UCSD-AML1 (cell line): ENCODE data around the gene TRPV6.

Experiments
- DNase-seq: peaks from one replicate; lab custom pipeline; 2025; ENCODE audit not compliant: unreplicated experiment; lab: John Stamatoyannopoulos, UW

The TRPV6 gene

DNA sequence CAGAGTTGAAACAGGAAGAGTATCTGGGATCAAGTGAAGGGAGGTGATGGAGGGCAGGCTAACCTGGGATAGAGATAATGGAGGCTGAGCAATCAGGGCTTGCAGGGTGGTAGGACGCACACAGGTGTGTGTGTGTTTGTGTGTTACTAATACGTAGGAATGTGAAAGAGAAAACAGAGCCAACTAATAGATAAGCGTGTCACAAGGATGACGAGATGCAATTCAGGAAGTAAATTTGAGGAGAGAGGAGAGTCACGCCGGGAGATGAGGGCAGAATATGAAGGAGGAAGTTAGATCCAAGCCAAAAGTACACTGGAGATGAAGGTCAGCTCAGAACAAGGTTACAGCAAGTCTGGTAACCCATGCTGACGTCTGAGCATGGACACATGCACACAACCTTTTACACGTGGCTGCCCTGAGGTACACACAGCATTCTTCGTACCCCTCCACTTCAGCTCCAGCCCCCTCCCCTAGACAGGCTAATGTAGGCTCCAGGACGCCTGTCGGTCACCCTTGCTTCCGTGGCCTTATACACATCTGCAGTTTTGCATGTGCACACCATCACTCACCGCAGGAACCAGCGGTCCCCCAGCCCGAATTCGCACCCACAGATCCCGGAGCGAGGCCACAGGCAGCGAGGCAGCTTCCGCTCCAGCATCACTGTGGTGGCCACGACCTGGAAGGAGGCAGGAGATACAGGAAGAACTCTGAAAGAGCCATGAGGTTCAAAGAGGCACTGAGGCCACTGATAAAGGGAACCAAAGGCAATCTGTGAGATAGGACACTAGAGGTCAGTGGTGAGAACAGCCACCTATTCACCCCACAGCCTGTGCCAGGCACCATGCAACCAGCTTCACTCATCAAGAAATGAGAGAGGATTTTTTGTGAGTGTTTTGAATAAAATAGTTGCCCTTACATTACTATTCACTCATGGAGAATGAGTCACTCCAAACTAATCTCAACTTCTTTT, 23.7 kb upstream of the TRPV6 start:
- no peak for DNase-seq

DNA sequence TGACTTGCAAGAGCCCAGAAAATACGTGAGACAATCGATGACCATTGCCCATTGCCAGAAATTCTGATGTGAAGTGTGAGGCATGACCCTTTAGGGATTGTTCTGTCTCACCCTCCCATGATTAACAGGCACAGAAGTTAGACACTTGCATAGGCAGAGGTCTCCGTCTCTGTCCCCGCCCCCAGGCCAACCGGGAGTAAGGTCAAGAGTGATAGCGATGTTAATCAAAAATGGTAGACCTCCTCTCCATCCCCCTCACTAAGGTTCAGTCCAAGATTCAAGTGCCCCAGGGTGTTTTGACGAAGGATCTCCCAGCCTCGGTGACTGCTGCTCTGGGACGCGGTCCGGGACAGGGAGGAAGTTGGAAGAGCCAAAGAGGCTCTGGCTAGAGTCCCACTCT, 22.7 kb upstream of the TRPV6 start:
- DNase-seq = no peak

DNA sequence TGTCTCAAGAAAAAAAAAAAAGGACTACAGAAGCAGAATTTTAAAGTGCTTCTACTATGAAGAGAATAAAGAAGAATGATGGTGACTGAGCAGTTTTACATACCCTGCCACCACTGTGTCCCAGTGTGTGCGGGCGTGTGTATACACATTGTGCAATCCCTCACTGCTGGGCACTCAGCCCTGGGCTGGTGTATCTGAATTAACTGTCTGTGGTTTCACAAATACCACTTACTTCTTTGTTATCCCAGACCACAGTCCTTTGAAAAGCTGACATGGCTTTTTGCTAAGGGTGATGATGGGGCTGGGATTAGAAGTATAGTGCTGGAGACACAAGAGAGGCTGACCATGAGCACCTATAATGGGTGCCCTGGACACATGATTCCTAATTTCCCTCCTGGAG, 21.1 kb upstream of the TRPV6 start:
- DNase-seq = no peak

DNA sequence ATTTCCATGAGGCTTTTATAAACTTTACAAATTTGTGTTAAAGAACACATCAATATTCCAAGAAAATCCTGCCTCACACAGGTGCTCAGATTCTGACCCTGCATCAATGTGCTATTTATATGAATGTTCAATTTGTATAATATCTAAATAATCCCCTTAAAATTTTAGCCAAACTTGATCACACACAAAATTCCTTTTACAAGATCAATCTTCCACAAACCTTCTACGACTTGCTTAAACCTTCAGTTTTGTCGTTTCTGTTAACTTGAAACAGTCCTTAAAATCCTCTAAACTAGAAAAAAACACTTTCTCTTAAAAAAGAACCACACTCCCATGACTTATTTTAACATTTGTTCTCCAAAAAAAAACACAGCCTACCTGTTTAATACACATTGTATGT, 20.2 kb upstream of the TRPV6 start:
- DNase-seq = no peak

DNA sequence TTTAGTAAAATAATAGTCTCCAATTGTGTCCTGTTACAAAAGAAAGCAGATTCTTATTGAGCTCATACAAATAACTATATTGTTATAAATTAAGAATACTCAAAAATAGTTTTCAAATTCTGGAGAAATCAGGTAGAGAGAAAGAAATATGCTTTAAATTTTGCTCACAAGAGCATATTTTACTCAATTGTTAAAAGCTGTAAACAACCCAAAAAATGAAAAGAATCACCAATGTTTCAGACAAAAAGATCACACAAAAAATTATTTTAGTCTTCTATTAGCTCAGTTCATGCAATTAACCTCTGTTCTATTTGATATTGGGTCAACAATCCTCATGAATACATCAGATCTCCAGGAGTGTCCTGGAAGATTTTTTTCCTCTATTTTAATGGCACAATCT, 18.6 kb upstream of the TRPV6 start:
- no peak for DNase-seq

DNA sequence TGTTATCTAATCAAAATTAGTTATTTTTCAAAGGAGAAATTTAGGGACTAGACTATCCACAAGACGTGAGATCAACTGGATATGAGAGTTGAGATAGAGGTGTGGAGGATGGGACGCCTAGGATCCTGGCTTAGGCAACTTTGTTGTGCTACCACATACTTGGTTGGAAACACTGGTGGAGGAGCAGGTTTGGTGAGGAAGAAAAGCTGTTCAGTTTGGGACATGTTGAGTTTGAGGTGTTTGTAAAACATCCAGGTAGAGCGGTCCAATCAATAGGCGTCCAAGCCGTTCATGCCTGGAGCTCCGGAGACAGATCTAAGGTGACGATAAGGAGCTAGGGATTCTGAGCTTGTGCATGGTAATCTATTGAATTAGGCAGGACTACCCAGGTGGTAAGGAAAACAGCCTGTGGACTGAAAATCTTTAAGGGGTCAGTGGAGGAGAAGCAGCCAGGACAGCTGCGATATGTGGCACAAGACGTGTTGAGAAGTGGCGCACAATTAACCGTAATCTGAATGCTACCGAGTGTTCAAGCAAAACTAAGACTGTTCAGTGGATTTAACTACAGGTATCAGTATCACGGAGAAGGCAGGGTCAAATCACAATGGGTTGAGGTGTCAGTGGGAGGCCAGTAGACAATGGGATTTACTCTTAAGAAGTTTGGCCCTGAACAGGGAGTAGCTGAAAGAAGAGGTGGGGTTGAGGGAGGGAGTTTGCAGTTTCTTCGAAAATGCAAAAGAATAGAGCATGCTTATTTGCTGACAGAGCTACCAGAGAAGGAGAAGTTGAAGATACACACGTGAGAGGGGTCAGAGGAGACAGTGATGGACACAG, 16.1 kb upstream of the TRPV6 start:
- no peak for DNase-seq

DNA sequence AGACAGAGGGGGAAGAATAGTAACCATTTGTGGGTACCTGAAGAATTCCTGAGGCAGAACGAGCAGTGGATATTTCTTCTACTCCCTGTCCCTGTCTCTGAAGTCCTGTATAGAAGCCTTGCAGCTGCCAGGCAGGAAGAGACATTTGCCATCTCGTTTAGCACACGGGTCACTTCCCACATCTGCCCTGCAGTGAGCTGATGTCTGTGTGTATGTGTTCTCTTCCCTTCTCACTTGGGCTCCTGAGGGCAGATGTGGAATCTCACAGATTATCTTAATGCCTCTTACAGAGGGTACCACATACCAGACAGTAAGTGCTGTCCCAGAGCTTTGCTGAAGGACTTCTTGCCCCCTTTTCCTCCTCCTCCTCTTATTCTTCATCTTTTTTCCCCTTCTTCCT, 14.1 kb upstream of the TRPV6 start:
- no peak for DNase-seq

DNA sequence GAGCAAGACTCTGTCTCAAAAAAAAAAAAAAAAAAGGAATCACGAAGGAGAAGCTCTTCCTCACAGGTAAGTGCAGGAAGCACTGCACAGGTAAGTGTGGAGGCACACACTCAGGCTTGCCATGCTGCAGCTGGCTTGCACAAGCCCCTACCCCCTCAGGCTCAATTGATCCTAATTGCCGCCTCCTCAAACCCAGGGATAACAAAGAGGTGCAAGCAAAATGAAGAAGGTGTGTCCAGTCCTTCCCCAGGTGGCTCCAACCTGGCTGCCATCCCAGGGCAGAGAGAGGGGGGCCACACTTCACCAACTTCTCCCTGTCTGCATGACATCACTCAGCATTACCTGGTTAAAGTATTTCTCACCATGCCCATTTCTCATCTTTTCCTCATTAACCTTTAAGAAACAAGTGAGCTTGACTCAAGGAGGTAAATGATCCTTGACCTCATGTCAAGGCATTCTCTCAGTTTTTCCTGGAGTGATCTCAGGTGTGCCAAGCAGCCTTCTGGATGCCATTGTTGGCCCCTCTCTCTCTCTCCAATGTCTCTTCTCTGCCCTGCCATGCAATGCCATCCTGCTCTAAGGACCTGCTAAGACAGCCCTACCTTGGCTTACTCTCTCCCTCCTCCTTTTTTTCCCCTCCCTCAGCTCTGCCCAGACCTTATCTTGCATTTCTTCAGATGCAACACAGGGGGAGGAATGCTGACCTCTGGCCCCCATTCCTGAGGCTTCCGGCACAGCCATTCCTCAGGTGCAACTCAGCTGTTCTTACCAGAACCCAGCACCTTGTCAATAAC, 13.0 kb upstream of the TRPV6 start:
- no peak for DNase-seq

DNA sequence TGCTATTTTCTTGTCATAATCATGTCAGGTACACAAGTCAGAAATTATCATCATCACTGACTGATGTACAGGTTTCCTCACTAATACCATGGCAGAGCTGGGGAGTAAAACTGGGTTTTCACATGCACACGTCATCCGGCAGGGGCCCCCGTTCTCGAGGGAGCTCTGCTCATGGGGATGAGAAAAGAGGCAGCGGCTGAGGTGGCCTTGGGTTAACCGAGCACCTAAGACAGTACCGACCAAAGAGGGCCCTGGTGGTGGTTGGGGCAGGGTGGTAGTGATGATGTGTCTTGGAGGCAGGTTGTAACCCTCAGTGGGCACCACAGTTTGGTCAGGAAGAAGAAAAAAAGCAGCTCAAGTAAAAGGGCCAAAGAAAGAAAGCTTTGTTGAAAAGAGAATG, 12.1 kb upstream of the TRPV6 start:
- DNase-seq = no peak

DNA sequence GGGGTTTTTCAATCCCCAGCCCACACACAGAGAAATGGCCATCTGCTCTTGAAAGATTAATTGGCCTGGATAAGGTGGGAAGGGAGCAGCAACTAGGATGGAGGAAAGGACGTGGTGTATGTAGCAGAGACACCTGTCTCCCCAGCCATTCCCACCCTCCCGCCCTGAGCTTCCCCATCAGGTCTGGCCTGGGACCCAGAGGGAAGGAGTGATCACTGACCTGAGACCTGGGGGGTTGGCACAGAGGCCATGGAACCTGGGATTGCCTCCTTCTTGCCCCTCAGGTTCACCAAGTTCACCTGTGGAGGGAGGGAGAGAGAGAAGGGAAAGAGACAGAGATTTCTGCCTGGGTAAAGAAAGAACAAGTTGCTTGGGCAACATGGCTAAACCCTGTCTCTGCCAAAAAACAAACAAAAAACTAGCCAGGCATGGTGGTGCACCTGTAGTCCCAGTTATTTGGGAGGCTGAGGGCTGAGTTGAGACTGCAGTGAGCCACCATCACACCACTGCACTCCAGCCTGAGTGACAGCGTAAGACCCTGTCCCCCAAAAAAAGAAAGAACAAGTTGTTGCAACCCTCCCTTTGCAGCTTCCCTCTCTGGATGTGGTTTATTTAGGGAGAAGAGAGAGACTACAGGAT, 11.3 kb upstream of the TRPV6 start:
- DNase-seq = no peak

DNA sequence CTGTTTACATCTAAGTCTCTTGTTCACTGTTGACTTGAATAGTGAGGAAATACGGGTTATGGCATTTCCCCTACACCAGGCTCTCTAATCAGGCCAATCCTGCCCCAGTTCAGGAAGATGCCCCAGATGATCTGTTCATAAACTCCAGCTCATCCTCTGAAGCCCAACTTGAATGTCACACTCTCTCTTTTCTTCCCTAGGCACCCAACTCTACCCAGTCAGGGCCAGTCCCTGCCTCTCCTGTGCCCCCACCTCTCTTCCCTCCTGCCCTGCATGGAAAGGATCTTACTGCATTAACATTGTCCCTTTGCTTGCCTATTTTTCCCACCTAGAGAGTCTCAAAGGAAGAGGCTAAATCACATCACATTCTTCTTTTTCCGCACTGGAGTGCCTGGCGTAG, 10.6 kb upstream of the TRPV6 start:
- no peak for DNase-seq

DNA sequence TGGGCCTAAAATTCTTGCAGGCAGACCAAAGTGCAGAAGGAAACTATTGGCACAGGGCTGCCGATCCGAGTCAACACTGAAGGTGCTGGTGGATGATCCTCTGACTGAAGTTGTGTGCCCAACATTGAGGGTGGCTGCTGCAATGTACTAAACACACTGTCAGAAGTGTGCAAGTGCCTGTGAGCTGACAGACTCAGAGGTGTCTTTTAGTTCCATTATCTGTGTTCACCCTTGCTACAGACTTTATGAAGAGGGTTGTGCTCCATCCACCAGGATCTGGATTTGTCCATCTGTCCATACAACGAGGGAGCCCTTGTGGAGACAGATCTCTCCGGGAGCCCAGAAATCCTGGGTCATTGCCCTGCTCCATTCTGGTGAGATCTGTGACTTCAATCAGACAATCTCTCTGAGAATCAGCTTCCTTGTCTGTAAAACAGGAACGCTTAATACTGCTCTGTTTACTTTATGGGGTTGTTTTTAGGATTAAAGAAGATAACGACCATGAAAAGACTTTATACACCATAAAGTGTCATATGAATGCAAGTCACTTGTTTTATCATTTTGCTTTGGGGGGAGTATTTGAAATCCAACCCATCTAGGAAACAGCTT, 9.5 kb upstream of the TRPV6 start:
- no peak for DNase-seq

DNA sequence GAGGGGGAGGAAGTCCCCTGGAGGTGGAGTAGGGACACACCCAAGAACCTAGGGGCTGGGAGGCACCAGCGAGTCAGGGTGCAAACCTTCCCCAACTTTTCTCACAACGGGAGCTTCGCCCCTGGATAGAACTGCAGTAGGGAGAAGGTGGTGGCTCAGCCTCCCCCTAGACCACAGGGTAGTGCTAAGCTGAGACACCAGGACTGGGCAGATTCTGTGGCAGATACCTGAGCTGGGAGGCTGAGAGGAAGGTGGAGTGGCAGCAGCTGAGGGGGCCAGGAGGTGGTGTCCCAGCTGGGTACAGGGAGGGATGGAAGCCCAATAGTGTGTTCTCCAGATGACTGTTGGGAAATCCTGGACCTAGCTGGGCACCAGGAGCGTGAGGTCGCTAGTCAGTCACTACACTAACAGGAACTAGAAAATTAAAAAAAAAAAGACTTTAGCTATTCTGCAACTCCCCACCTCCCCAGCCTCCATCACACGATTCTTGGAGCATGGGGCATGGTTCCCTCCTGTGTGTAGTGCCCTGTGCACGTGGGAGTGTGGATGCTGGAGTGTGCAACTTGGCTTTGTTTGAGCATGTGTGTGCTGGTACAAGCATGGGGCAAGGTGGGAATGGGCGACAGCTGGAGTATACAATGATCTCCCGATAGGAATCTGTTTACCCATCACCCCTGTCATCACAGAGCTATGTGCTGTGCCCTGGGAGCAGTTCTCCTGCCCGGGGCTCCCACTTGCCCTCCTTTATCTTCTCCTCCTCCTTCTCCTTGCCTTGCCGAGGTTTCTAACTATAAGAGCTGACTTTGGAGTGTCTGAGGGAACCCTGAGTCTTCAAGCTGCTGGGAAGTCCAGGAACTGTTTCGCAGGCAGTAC, 8.8 kb upstream of the TRPV6 start:
- no peak for DNase-seq

DNA sequence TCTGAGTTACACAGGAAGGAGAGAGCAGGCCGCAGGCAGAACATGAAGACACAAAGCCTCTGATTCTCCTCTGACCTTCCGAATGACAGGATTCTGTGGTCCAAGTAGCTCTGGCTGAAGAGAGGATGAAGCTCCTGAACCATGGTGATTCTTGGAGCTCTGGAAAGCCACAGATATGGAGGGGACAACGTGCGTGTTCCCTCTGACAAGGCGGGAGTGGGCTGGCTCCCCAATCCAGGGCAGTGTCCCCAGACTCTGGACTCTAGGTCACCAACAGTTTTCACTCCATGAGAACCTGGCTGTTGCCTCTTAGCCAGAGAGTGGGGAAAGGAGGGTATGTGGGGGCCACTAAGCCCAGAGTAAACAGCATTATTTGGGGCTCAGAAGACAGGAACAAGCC, 7.4 kb upstream of the TRPV6 start:
- no peak for DNase-seq

DNA sequence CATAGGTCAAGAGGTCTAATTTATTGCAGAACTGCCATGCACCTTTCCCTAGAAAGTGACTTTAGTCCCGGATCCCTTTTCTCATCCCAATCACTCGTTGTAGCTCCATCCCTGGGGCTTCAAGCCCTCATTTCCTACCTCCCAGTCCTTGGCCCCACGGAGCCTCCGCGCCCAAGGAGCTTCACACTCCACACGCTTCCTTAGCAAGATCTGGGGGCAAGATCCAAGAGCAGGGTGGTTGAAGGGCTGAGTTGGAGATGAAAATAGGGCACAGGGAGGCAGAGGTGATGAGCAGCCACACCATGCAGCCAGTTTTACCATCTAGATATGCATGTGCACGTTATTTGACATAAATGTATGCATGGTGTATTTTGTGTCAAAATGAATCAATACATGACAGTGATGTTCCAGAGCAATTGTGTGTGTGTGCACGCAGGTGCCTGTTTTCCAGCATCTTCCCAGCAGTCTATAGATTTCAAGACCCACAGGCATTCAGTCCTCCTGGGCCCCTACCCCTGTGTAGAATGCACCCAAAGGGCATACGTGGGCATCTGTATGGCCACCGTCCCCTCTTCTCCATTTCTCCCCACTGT, 6.0 kb upstream of the TRPV6 start:
- no peak for DNase-seq

DNA sequence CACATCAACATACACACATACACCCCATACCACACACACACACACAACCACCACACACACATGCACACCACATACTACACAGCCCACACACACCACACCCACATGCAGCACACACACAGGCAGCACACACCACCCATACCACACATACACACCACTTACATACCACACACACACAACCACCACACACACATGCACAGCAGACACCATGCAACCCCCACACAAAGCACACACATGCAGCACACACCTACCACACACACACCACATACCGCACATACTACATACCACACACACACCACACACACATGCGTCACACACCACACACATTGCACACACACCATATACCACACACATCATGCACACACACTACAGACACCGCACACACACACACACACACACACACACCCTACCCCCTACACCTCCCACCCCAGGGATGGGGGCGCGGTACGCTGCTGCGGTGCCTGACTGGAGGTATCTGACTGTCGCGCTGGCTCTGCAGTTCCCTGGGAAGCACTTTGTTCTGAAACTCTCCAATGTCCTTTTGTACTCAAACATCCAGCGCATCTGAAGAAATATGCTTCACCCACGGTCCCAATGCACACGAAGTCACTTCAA, 5.4 kb upstream of the TRPV6 start:
- DNase-seq = no peak

DNA sequence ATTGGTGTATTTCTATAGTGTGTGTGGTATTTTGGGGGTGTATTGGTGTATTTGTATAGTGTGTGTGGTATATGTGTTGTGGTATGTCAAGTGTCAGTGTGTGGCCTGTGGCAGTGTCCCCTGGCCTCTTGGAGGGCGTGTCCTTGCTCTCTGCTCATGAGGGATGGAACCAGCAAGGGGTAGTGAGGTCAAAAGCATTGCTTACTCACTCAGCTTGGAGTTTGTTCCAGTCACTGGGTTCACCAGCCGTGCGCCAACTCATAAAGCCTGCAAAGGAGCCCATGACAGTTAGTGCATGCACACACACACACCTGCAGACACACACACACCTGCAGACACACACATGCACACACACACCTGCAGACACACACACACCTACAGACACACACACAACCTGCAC, 4.3 kb upstream of the TRPV6 start:
- no peak for DNase-seq

DNA sequence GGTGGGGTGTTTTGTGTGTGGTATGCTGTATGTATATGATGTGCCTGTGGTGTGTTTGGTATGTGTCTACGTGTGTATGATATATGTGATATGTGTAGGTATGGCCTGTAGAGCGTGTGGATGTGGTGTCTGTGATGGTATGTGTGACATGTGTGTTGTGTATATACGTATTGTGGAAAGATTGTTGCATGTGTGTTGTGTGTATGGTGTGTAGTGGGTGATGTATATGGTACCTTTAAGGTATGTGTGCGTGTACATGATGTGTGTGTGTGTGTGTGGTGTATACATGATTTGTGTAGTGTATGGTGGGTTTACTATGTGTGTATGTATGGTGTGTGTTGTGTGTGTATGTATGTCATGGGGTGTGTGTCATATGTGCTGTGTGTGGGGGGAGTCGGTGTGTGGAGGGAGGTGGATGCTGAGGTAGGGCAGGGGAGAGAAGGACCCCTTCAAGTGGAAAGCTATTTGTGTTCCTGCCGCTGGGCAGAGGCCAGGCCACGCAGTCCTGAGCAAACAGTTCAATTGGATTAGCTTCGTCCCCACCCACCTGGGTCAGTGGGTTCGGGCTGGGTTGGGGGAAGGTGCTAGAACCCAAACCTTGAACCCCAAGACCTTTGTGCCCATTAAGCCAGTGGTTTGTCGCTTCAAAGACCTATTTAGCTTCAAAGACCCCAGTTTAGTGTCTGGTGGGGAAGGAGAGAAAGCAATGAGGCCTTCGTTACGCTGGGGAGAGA, 1.9 kb upstream of the TRPV6 start:
- no peak for DNase-seq
